Stomach smooth muscle (tissue), 2 donors: ENCODE results near the gene EYS.

ENCODE experiments used
- H3K27ac ChIP-seq: one replicate; pipeline ENCODE4 v1.7.0; 2013; ENCODE audit warnings: mild to moderate bottlenecking, low read length, inconsistent platforms
- H3K27me3 ChIP-seq, 2 donors: one replicate each; pipeline ENCODE4 v1.7.0; 2013; ENCODE audit warnings: low read length in 2 of 2; ENCODE audit not compliant: insufficient read depth in 2 of 2, control insufficient read depth in 1 of 2
- H3K36me3 ChIP-seq, 2 donors: one replicate each; pipeline ENCODE4 v1.7.0; 2013; ENCODE audit warnings: low read length in 2 of 2; ENCODE audit not compliant: control insufficient read depth in 2 of 2, insufficient read depth in 2 of 2
- H3K4me1 ChIP-seq: one replicate; pipeline ENCODE4 v1.7.0; 2013; ENCODE audit warnings: low read length; ENCODE audit not compliant: control insufficient read depth, insufficient read depth
- H3K4me3 ChIP-seq, 2 donors: one replicate each; pipeline ENCODE4 v1.7.0; 2013; ENCODE audit warnings: low read length in 2 of 2
- H3K9ac ChIP-seq, 2 donors: one replicate each; pipeline ENCODE4 v1.7.0; 2013; ENCODE audit warnings: low read length in 2 of 2, mild to moderate bottlenecking in 1 of 2
- H3K9me3 ChIP-seq, 2 donors: one replicate each; pipeline ENCODE4 v1.7.0; 2013; ENCODE audit warnings: low read length in 2 of 2; ENCODE audit not compliant: control insufficient read depth in 2 of 2
- donor health status: healthy.
- donor health status: Pancreatic carcinoma.

The EYS gene

DNA sequence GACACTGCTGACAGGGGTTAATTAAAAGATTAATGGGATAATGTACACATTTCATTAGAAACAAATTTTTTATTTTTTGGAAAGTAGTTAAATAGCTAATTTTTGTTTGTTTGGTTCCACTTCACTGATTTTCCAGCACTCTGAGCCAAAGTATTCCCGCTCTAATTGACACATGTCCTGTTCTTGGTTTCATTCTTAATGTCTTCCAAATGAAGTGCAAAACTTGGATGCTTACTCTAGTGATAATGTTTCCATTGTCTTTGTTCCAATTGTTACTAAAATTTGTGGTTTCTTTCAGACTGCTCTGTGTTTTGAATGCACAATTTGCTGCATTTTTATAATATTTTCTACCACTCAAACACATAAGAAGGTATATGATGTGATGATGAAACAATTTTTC lies 1277.1 kb downstream of the EYS start:
- no peaks in the 10 kb centered on the region for H3K9me3 ChIP-seq
- no peaks in the 10 kb centered on the region for H3K4me1 ChIP-seq
- no peak overlapping the region for H3K4me3 ChIP-seq
- no peak overlapping the region for H3K9ac ChIP-seq
- no peaks in the 10 kb centered on the region for H3K27me3 ChIP-seq
- H3K27ac ChIP-seq: no peak overlapping the region
- no peaks in the 10 kb centered on the region for H3K36me3 ChIP-seq

DNA sequence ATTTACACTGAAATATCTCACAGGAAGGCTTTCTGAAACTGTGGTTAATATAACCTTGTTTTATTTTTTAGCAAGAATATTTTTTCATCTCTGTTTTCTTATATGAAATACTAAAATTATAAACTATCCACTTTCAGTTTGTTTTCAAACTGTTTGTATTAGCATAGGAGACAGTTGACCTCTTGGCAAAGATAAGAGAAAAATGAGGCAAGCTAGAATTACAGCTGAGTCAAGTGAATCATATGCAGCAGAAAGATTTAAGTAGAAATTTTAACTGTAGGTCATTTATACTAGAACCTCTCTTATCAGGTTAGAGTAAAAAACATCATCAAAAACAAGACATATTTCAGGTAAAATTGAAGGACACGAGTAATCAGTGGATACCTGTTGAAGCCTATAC lies 1278.8 kb downstream of the EYS start:
- Histone ChIP-seq H3K27ac (no peak overlapping the region), H3K4me1 (no peaks in the 10 kb centered on the region), H3K27me3 (no peaks in the 10 kb centered on the region), H3K9ac (no peak overlapping the region), H3K36me3 (no peaks in the 10 kb centered on the region), H3K9me3 (no peaks in the 10 kb centered on the region), H3K4me3 (no peak overlapping the region)

DNA sequence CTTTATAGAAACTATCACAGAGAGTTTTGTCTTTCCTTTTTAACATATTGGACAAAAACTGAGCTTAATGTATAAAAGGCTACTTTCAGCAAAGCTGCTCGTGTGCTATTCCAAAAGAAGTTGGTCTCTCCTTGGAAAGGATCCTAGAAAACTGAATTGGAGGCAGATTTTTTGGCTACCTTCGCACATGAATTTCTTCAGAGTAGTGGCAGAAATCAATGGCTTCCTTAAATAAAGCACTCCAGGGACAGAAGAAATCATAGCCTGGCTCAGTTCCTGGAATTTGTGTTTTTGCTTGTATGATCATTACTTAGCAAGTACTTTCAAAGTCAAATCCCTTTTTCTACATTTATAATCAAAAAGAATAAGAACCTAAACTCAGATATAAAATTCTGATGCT lies 1291.1 kb downstream of the EYS start:
- no peaks in the 10 kb centered on the region for H3K36me3 ChIP-seq
- H3K27me3 ChIP-seq: no peaks in the 10 kb centered on the region
- H3K4me1 ChIP-seq: no peaks in the 10 kb centered on the region
- no peak overlapping the region for H3K9ac ChIP-seq
- H3K27ac ChIP-seq: no peak overlapping the region
- no peaks in the 10 kb centered on the region for H3K9me3 ChIP-seq
- H3K4me3 ChIP-seq: no peak overlapping the region

DNA sequence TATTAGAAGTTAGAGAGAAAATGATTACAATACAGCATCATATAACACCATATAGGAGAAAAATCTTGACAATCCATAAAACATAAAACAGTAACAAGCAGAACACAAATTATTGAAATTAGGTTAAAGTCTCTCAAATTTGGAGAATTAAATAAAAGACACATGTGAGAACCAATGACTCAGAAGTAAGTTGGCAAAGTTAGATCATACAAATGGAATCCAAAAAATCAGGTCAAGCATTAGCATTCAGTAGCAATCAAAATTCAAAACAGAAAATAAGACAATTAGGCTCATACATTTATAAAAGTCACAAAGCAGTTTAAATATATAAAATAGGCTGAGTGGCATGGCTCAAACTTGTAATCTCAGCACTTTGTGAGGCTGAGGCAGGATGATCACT lies 1295.8 kb downstream of the EYS start:
- Histone ChIP-seq H3K4me3 (no peak overlapping the region), H3K9ac (no peak overlapping the region), H3K27me3 (no peaks in the 10 kb centered on the region), H3K27ac (no peak overlapping the region), H3K36me3 (no peaks in the 10 kb centered on the region), H3K9me3 (no peaks in the 10 kb centered on the region), H3K4me1 (no peaks in the 10 kb centered on the region)

DNA sequence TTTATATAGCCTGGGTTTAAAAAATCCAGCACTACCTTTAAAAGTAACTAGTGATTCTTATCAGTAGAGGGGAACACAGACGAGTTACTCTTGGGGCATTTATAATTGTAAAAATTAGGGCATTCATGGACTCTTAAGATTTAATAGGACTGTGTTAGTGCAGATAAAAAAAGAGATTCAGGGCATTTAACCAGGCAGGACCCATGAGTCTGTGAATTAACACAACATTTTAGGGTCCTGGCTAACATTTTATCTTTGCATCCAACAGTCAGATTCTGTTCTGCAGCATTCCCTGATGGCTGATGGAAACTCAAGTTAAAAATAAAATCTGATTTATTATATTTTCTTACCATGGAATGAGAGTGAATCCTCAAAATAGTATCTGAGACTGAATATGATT lies 1297.1 kb downstream of the EYS start:
- Histone ChIP-seq H3K36me3 (no peaks in the 10 kb centered on the region), H3K27me3 (no peaks in the 10 kb centered on the region), H3K27ac (no peak overlapping the region), H3K9me3 (no peaks in the 10 kb centered on the region), H3K4me3 (no peak overlapping the region), H3K9ac (no peak overlapping the region), H3K4me1 (no peaks in the 10 kb centered on the region)

DNA sequence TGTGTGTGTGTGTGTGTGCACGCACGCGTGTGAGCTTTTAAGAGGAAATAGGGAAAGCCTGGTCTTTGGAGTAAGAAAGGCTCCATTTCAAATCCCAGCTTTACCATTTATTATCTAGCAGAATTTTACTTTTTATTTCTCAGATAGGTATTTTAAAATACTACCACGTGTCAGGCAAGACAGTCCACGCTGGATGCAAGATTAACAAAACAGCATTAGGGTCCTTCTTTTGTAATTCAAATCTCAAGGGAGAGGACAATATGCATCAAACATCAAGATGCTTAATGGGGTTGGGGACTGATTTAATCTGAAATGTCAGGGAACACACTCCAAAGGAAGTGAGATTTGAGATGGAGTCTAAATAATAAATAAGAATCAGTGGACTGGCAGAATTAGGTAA lies 1302.6 kb downstream of the EYS start:
- Histone ChIP-seq H3K27ac (no peak overlapping the region), H3K4me3 (no peak overlapping the region)

DNA sequence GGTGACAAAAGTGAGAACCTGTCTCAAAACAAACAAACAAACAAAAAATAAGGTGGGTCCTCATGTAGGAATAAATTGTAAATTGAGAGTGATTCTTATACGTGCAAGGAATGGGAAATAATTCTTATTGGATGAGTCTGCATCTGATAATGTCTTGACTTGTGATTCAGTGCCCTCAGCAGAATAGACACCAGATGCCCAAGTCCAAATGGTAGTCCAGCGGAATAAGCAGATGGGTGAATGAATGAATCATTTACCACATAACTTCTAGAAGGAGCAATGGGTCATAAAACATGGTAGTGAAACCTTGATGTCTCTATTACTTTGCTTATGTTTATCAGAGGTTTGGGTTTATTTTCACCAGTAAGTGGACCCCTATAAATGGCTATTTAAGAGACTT lies 1323.7 kb downstream of the EYS start:
- Histone ChIP-seq H3K9ac (no peak overlapping the region), H3K9me3 (no peaks in the 10 kb centered on the region), H3K36me3 (no peaks in the 10 kb centered on the region), H3K27me3 (no peaks in the 10 kb centered on the region), H3K4me3 (no peak overlapping the region), H3K27ac (no peak overlapping the region), H3K4me1 (no peaks in the 10 kb centered on the region)

More for the DNA sequence above, 1302.6 kb downstream of the EYS start:
- H3K27me3 ChIP-seq: no peaks in the 10 kb centered on the region
- H3K36me3 ChIP-seq: no peaks in the 10 kb centered on the region
- H3K4me1 ChIP-seq: no peaks in the 10 kb centered on the region
- no peaks in the 10 kb centered on the region for H3K9me3 ChIP-seq
- no peak overlapping the region for H3K9ac ChIP-seq

DNA sequence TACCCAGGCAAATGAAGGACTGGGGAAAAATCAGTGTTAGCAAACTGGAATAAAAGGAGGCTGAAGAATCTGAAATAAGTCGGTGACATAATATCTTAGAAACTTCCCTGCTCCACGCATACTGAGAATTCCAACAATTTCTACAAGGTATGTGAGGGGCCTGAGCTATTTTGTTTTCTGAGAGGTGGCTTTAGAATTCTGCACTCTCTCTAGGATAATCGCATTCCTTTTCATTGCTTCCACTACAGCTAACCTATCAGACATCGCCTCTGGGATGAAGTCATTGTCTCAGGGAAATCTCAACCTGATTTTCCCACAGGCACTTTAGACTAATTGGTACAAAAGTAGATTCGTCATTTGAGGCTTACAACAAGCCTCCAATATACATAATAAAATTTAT lies 1330.6 kb downstream of the EYS start:
- Histone ChIP-seq H3K36me3 (no peaks in the 10 kb centered on the region), H3K9me3 (no peaks in the 10 kb centered on the region), H3K4me1 (no peaks in the 10 kb centered on the region), H3K9ac (no peak overlapping the region), H3K27ac (no peak overlapping the region), H3K4me3 (no peak overlapping the region), H3K27me3 (no peaks in the 10 kb centered on the region)

DNA sequence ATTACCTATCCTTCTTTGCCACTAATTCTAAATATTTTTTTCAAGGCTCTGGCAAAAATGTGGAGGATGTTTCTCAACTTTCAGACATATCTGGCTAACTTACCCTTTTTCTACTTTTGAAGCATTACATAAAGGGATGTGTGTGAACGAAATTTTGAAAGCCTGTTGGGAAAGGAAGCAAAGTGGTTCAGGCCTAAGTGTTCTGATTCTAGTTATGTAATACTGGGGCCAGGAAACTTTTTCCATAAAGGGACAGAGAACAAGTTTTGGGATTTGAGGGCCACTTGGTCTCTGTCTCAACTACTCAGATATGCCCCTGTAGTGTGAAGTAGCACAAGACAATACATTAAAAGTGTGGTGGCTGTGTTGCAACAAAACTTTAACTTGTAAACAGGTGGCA lies 1349.6 kb downstream of the EYS start:
- no peaks in the 10 kb centered on the region for H3K36me3 ChIP-seq
- no peaks in the 10 kb centered on the region for H3K27me3 ChIP-seq
- H3K9me3 ChIP-seq: no peaks in the 10 kb centered on the region
- no peak overlapping the region for H3K9ac ChIP-seq
- H3K4me1 ChIP-seq: no peaks in the 10 kb centered on the region
- no peak overlapping the region for H3K4me3 ChIP-seq
- no peak overlapping the region for H3K27ac ChIP-seq

DNA sequence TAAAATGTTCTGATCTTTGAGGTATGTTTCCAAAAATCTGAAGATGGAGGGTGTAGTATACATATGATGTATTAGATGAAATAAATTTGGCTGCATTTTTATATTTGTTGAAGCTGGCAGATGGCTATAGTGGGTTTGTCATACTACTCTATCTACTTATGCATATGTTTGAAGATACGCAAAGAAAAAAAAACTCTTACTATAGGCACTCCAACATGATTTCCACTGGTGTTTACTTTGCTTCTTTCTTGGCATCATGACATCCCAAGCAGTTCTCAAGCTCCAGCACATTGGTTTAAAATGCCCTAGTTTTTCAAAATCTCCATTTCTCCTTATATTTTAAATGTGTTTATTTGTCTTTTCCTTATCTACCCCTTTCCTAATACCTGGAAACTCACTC lies 1359.6 kb downstream of the EYS start:
- no peak overlapping the region for H3K9ac ChIP-seq
- no peaks in the 10 kb centered on the region for H3K9me3 ChIP-seq
- H3K27ac ChIP-seq: no peak overlapping the region
- no peaks in the 10 kb centered on the region for H3K4me1 ChIP-seq
- no peaks in the 10 kb centered on the region for H3K27me3 ChIP-seq
- H3K36me3 ChIP-seq: no peaks in the 10 kb centered on the region
- no peak overlapping the region for H3K4me3 ChIP-seq

DNA sequence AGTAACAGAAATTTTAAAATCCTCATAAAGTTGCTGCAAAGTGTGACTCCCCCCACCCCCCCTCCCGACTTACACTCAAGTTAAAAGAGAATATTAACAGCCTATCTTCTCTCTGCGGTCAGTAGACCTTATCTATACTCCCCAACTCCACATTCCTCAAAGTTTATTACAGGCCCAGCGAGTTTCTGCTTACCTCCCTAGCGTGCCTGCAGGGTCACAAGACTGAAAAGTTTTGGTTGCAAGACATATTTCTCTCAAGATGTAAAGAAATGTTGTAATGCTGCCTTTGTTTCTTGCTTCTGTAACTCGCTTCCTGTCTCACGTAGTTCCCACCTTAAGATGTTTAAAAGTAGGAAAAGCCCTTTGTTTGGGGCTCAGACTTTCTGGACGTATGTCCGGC lies 1371.8 kb downstream of the EYS start:
- Histone ChIP-seq H3K27ac (no peak overlapping the region), H3K4me3 (no peak overlapping the region), H3K36me3 (no peaks in the 10 kb centered on the region), H3K27me3 (no peaks in the 10 kb centered on the region), H3K9ac (no peak overlapping the region), H3K9me3 (no peaks in the 10 kb centered on the region), H3K4me1 (no peaks in the 10 kb centered on the region)

DNA sequence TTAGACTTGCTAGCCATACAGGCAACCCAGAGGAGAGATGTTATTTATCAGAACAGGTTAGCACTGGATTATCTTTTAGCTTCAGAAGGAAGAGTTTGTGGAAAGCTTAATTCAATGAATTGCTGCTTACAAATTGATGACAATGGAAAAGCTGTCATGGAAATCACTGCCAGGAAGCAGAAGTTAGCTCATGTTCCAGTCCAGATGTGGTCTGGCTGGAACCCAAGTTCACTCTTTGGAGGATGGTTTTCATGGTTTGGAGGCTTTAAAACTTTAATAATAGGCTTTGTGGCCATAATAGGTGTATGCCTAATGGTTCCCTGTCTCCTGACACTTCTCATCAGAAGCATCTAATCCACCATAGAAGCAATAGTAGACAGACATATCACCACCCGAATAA lies 1372.4 kb downstream of the EYS start:
- Histone ChIP-seq H3K27me3 (no peaks in the 10 kb centered on the region), H3K9me3 (no peaks in the 10 kb centered on the region), H3K9ac (no peak overlapping the region), H3K27ac (no peak overlapping the region), H3K36me3 (no peaks in the 10 kb centered on the region), H3K4me3 (no peak overlapping the region), H3K4me1 (no peaks in the 10 kb centered on the region)
